NCI-H510A treated with DMSO at 0.1 percent for 48 hours (cell line): ENCODE results near the gene TTC23.
"Not testable (repeated sequence)": the region's sequence is repeated elsewhere in the genome, so short reads cannot be mapped to it uniquely, and the experiment has no call there.

ENCODE experiments used
- DNase-seq: peaks from one replicate; lab custom pipeline; 2025; lab: John Stamatoyannopoulos, UW

The TTC23 gene

GRCh38 chr15:99197856-99198255 is 51.5 kb downstream of the TTC23 start:
- DNase-seq: no peak

- DNase-seq: not testable (repeated sequence)
Measured at GRCh38 chr15:99192181-99192580, 57.2 kb downstream of the TTC23 start.

- DNase-seq: no peak
Measured at GRCh38 chr15:99187936-99188335, 61.4 kb downstream of the TTC23 start.

- DNase-seq: no peak
Measured at GRCh38 chr15:99185414-99186130, 63.8 kb downstream of the TTC23 start.

- DNase-seq: no peak
Measured at GRCh38 chr15:99182791-99183190, 66.6 kb downstream of the TTC23 start.

GRCh38 chr15:99181545-99181971 is 67.8 kb downstream of the TTC23 start:
- no peak for DNase-seq

- no peak for DNase-seq
Measured at GRCh38 chr15:99180964-99181306, 68.4 kb downstream of the TTC23 start.

- peak; percentile 1 for DNase-seq
Measured at GRCh38 chr15:99180086-99180963, 69.1 kb downstream of the TTC23 start.

GRCh38 chr15:99177679-99178078 is 71.7 kb downstream of the TTC23 start:
- no peak for DNase-seq

- no peak for DNase-seq
Measured at GRCh38 chr15:99176757-99177156, 72.6 kb downstream of the TTC23 start.

GRCh38 chr15:99174567-99175395 is 74.6 kb downstream of the TTC23 start:
- no peak for DNase-seq

- DNase-seq: no peak
Measured at GRCh38 chr15:99172989-99173388, 76.4 kb downstream of the TTC23 start.

GRCh38 chr15:99172171-99172570 is 77.2 kb downstream of the TTC23 start:
- DNase-seq: no peak

GRCh38 chr15:99170476-99171065 is 78.8 kb downstream of the TTC23 start:
- no peak for DNase-seq

- DNase-seq: no peak
Measured at GRCh38 chr15:99169769-99170311, 79.5 kb downstream of the TTC23 start.

- DNase-seq: no peak
Measured at GRCh38 chr15:99168601-99169580, 80.5 kb downstream of the TTC23 start.

- DNase-seq: no peak
Measured at GRCh38 chr15:99167640-99168039, 81.7 kb downstream of the TTC23 start.

- peak; percentile 6 for DNase-seq
Measured at GRCh38 chr15:99167201-99167600, 82.2 kb downstream of the TTC23 start.

- no peak for DNase-seq
Measured at GRCh38 chr15:99165956-99166689, 83.3 kb downstream of the TTC23 start.
